ENCODE data around the gene SNX20. TPM values are rescaled to one million over a fixed set of nuclear protein-coding genes. Genes with fewer than 3 reads are reported as not detected.

Gene SNX20
- total RNA-seq, 1 experiment from 2014 or later, result not detected

- intact Hi-C loops (cut with micrococcal nuclease), result no loop called here
- H3K4me3 Mint-ChIP-seq (ENCODE audit: unreplicated experiment), result no peak overlapping the region
- ChIA-PET POLR2A (interaction anchor here (1.1 kb wide), 1 partner anchor 68 kb away, joined by 4 read pairs; the partner anchor contains the start of gene CYLD), CTCF (interaction anchor here (1.8 to 14.5 kb wide), 5 partner anchors 8 to 304 kb away, joined by 5 to 251 read pairs (median 13); partner anchors contain the start of genes BRD7 and CYLD)
- TF ChIP-seq CTCF (IDR thresholded peaks at IDR 0.05; ENCODE audit: unreplicated experiment), result no peak
- no TSS peak for BruUV-seq (replicated peaks)
- no peak for DNase-seq (ENCODE audit: unreplicated experiment)
- no peaks in the 10 kb centered on the region for H3K27me3 Mint-ChIP-seq (ENCODE audit: insufficient read depth, unreplicated experiment)
- no peaks in the 10 kb centered on the region for H3K36me3 Mint-ChIP-seq (ENCODE audit: insufficient read depth, unreplicated experiment)
- no peaks in the 10 kb centered on the region for H3K4me1 Mint-ChIP-seq (ENCODE audit: insufficient read depth, unreplicated experiment)
- H3K9me3 Mint-ChIP-seq (ENCODE audit: unreplicated experiment), result peaks cover 15% of the 10 kb centered on the region
- no peak overlapping the region for H3K27ac Mint-ChIP-seq (ENCODE audit: low read depth, unreplicated experiment)
Observed at GRCh38 chr16:50673496-50674275, 7.4 kb downstream of the SNX20 start.

GRCh38 chr16:50671644-50672260, 9.4 kb downstream of the SNX20 start:
- H3K4me3 Mint-ChIP-seq (ENCODE audit: unreplicated experiment), result no peak overlapping the region
- H3K27me3 Mint-ChIP-seq (ENCODE audit: insufficient read depth, unreplicated experiment), result no peaks in the 10 kb centered on the region
- DNase-seq (ENCODE audit: unreplicated experiment), result peak; percentile 62
- CTCF ChIA-PET, result interaction anchor here (0.6 to 14.5 kb wide), 24 partner anchors 8 to 1092 kb away, joined by 3 to 251 read pairs (median 5); partner anchors contain the start of genes BRD7, CYLD and SNX20
- peaks cover 15% of the 10 kb centered on the region for H3K9me3 Mint-ChIP-seq (ENCODE audit: unreplicated experiment)
- POLR2A ChIA-PET, result interaction anchor here (0.8 kb wide), 1 partner anchor 31 kb away, joined by 3 read pairs; no protein-coding TSS in a partner anchor
- intact Hi-C loops (cut with micrococcal nuclease), result loop anchor here (1.0 kb wide), 2 partner anchors 76 to 135 kb away; no protein-coding TSS in a partner anchor
- no peaks in the 10 kb centered on the region for H3K36me3 Mint-ChIP-seq (ENCODE audit: insufficient read depth, unreplicated experiment)
- peak; percentile 84 for TF ChIP-seq CTCF (IDR thresholded peaks at IDR 0.05; ENCODE audit: unreplicated experiment)
- H3K27ac Mint-ChIP-seq (ENCODE audit: low read depth, unreplicated experiment), result no peak overlapping the region
- no TSS peak for BruUV-seq (replicated peaks)
- H3K4me1 Mint-ChIP-seq (ENCODE audit: insufficient read depth, unreplicated experiment), result no peaks in the 10 kb centered on the region

- CTCF ChIA-PET, result interaction anchor here (0.6 to 14.5 kb wide), 9 partner anchors 8 to 793 kb away, joined by 3 to 251 read pairs (median 6); partner anchors contain the start of genes BRD7 and CYLD
- no TSS peak for BruUV-seq (replicated peaks)
- Mint-ChIP-seq H3K4me1 (ENCODE audit: insufficient read depth, unreplicated experiment) (no peaks in the 10 kb centered on the region), H3K4me3 (ENCODE audit: unreplicated experiment) (no peak overlapping the region), H3K27ac (ENCODE audit: low read depth, unreplicated experiment) (no peak overlapping the region), H3K36me3 (ENCODE audit: insufficient read depth, unreplicated experiment) (no peaks in the 10 kb centered on the region), H3K27me3 (ENCODE audit: insufficient read depth, unreplicated experiment) (no peaks in the 10 kb centered on the region), H3K9me3 (ENCODE audit: unreplicated experiment) (peaks cover 15% of the 10 kb centered on the region)
- no peak for TF ChIP-seq CTCF (IDR thresholded peaks at IDR 0.05; ENCODE audit: unreplicated experiment)
- POLR2A ChIA-PET, result interaction anchor here (0.8 kb wide), 1 partner anchor 67 kb away, joined by 3 read pairs; no protein-coding TSS in a partner anchor
- intact Hi-C loops (cut with micrococcal nuclease), result no loop called here
- DNase-seq (ENCODE audit: unreplicated experiment), result no peak
Observed at GRCh38 chr16:50670476-50670875, 10.6 kb downstream of the SNX20 start.

- ChIA-PET POLR2A (interaction anchor here (0.8 kb wide), 1 partner anchor 34 kb away, joined by 3 read pairs; no protein-coding TSS in a partner anchor), CTCF (interaction anchor here (0.5 to 14.5 kb wide), 9 partner anchors 8 to 1321 kb away, joined by 3 to 251 read pairs (median 16); partner anchors contain the start of genes BRD7, CYLD and SNX20)
- TF ChIP-seq CTCF (IDR thresholded peaks at IDR 0.05; ENCODE audit: unreplicated experiment), result no peak
- no TSS peak for BruUV-seq (replicated peaks)
- H3K27me3 Mint-ChIP-seq (ENCODE audit: insufficient read depth, unreplicated experiment), result no peaks in the 10 kb centered on the region
- DNase-seq (ENCODE audit: unreplicated experiment), result no peak
- no peak overlapping the region for H3K27ac Mint-ChIP-seq (ENCODE audit: low read depth, unreplicated experiment)
- no peaks in the 10 kb centered on the region for H3K36me3 Mint-ChIP-seq (ENCODE audit: insufficient read depth, unreplicated experiment)
- H3K4me3 Mint-ChIP-seq (ENCODE audit: unreplicated experiment), result no peak overlapping the region
- no peaks in the 10 kb centered on the region for H3K4me1 Mint-ChIP-seq (ENCODE audit: insufficient read depth, unreplicated experiment)
- intact Hi-C loops (cut with micrococcal nuclease), result no loop called here
- peaks cover 15% of the 10 kb centered on the region for H3K9me3 Mint-ChIP-seq (ENCODE audit: unreplicated experiment)
Observed at GRCh38 chr16:50669741-50670140, 11.4 kb downstream of the SNX20 start.
